B cell (primary cell): ENCODE measurements around the gene FMN2. TPM values are rescaled to one million over a fixed set of nuclear protein-coding genes. Genes with fewer than 3 reads are reported as not detected.

Experiments
- ATAC-seq: fragments of 200-7000 bp; cut with Tn5 transposase; one replicate; pipeline ENCODE4 v1.10.0; 2021; ENCODE audit warnings: low read depth, mild to moderate bottlenecking, moderate number of reproducible peaks, moderate library complexity
- CTCF ChIA-PET: fragments of 350-600 bp; sonication (Branson Sonifier 250); formaldehyde crosslinking; loops from one replicate; lab custom pipeline; 2021; ENCODE audit warnings: antibody characterized with exemption, inconsistent platforms; lab: Charles Lee
- POLR2A ChIA-PET: fragments of 350-600 bp; sonication (Branson Sonifier 250); formaldehyde crosslinking; loops from one replicate; lab custom pipeline; 2021; ENCODE audit warnings: antibody characterized with exemption; lab: Charles Lee
- DNase-seq: peaks from one replicate; pipeline ENCODE4 v3.0.0; 2013
- H2AFZ ChIP-seq: 2 replicates; pipeline ENCODE4 v1.6.1; 2012; ENCODE audit warnings: mild to moderate bottlenecking, low read depth, low read length; ENCODE audit not compliant: insufficient read depth, poor library complexity, severe bottlenecking
- H3K27ac ChIP-seq, 2 donors: 1 replicate in 1 of 2; 2 replicates in 1 of 2; pipeline ENCODE4 v1.5.1; 2012 to 2013; ENCODE audit warnings: low read length in 2 of 2, mild to moderate bottlenecking in 2 of 2, moderate library complexity in 1 of 2
- H3K27me3 ChIP-seq, 4 experiments: fragments of 200-600 bp in 1 of 4; sonication (generic) in 1 of 4; replicated peaks in 1 of 4; 1 replicate in 2 of 4; 2 replicates in 2 of 4; pipeline versions ENCODE4 v1.6.1 to v1.7.0; 2013 to 2016; ENCODE audit warnings: low read length in 3 of 4, mild to moderate bottlenecking in 2 of 4, mixed read lengths in 1 of 4, moderate library complexity in 1 of 4; ENCODE audit not compliant: insufficient read depth in 4 of 4, control insufficient read depth in 3 of 4; ENCODE audit errors: control extremely low read depth in 1 of 4
- H3K36me3 ChIP-seq, 2 experiments: replicated peaks in 1 of 2; 1 replicate in 1 of 2; 2 replicates in 1 of 2; pipeline versions ENCODE4 v1.6.1 to v1.7.1; 2013; ENCODE audit warnings: low read length in 1 of 2; ENCODE audit not compliant: insufficient read depth in 2 of 2, control insufficient read depth in 1 of 2; ENCODE audit errors: control extremely low read depth in 1 of 2, extremely low read depth in 1 of 2
- H3K4me1 ChIP-seq, 2 donors: fragments of 200-600 bp in 1 of 2; sonication (generic) in 1 of 2; 1 replicate in 1 of 2; 2 replicates in 1 of 2; pipeline versions ENCODE4 v1.5.1 to v1.6.1; 2013 to 2017; ENCODE audit warnings: low read length in 2 of 2; ENCODE audit not compliant: control insufficient read depth in 2 of 2, insufficient read depth in 2 of 2
- H3K4me2 ChIP-seq: replicated peaks from 2 replicates; pipeline ENCODE3; 2012; ENCODE audit warnings: mild to moderate bottlenecking, low read depth, low read length; ENCODE audit not compliant: poor library complexity, severe bottlenecking
- H3K4me3 ChIP-seq, 5 experiments: fragments of 200-600 bp in 1 of 5; sonication (generic) in 1 of 5; 1 replicate in 3 of 5; 2 replicates in 2 of 5; pipeline versions ENCODE4 v1.5.1 to v1.7.0; 2011 to 2016; ENCODE audit warnings: low read length in 4 of 5, mild to moderate bottlenecking in 4 of 5, low read depth in 2 of 5, control low read depth in 1 of 5, moderate library complexity in 1 of 5; ENCODE audit not compliant: insufficient read depth in 1 of 5; ENCODE audit errors: control extremely low read depth in 1 of 5, extremely low read depth in 1 of 5
- H3K79me2 ChIP-seq: fragments of 200-600 bp; sonication (generic); one replicate; pipeline ENCODE4 v1.6.0; 2016; ENCODE audit warnings: low read length; ENCODE audit not compliant: control insufficient read depth, insufficient read depth
- H3K9ac ChIP-seq: fragments of 200-600 bp; sonication (generic); 2 replicates; pipeline ENCODE4 v1.6.1; 2017; ENCODE audit warnings: mild to moderate bottlenecking, low read length, moderate library complexity
- H3K9me3 ChIP-seq, 3 donors: one replicate each; pipeline versions ENCODE4 v1.6.1 to v1.7.1; 2013; ENCODE audit warnings: low read length in 2 of 3; ENCODE audit not compliant: control insufficient read depth in 2 of 3, insufficient read depth in 1 of 3; ENCODE audit errors: control extremely low read depth in 1 of 3
- H4K20me1 ChIP-seq: 2 replicates; pipeline ENCODE4 v1.6.0; 2012; ENCODE audit warnings: mild to moderate bottlenecking, low read length; ENCODE audit not compliant: insufficient read depth, control insufficient read depth, poor library complexity, severe bottlenecking
- H3K27ac Mint-ChIP-seq: one replicate; pipeline ENCODE4 v1.8.0; 2021; ENCODE audit warnings: mixed read lengths
- H3K27me3 Mint-ChIP-seq: one replicate; pipeline ENCODE4 v1.8.0; 2021; ENCODE audit warnings: mixed read lengths
- H3K4me1 Mint-ChIP-seq: one replicate; pipeline ENCODE4 v1.8.0; 2021; ENCODE audit warnings: mixed read lengths
- H3K4me3 Mint-ChIP-seq: one replicate; pipeline ENCODE4 v1.8.0; 2021; ENCODE audit warnings: mixed read lengths
- H3K9me3 Mint-ChIP-seq: one replicate; pipeline ENCODE4 v1.8.0; 2022; ENCODE audit warnings: mixed read lengths; ENCODE audit not compliant: insufficient read depth
- EZH2 ChIP-seq: IDR thresholded peaks from 2 replicates; pipeline ENCODE4 v1.6.1; 2012; ENCODE audit warnings: borderline replicate concordance, low read depth, mild to moderate bottlenecking, moderate library complexity, low read length; ENCODE audit not compliant: insufficient read depth, poor library complexity, severe bottlenecking
- WGBS: methylation state at CpG from one replicate; pipeline ENCODE4 v1.1.5; 2013; ENCODE audit warnings: missing lambda C conversion rate; ENCODE audit not compliant: insufficient coverage; 5-methylcytosine and 5-hydroxymethylcytosine counted together
- intact Hi-C: fragments of 100-400 bp; cut with micrococcal nuclease; formaldehyde crosslinking; loops from one replicate; pipeline ENCODE4 v1.10.0; 2022
- polyA plus RNA-seq: library from polyadenylated mRNA; depleted of rRNA; stranded (reverse); fragments of >200 nt; gene quantifications from 2 replicates; pipeline ENCODE4 v1.2.3, GENCODE V29; 2012
- total RNA-seq, 2 donors: library from RNA; stranded (reverse); fragments of 120-200 nt in 1 of 2; gene quantifications; 1 replicate in 1 of 2; 2 replicates in 1 of 2; pipeline versions ENCODE4 v1.2.3 to v1.2.4, GENCODE V29; 2013 to 2022
- TF ChIP-seq, protein P1 (sequence below): fragments of 200-600 bp; IDR thresholded peaks from one replicate; pipeline ENCODE4 v1.8.0; 2022; ENCODE audit warnings: antibody characterized with exemption, mild to moderate bottlenecking

FMN2 gene
- total and polyA plus RNA-seq, 2 donors (not counting 1 experiment from before 2014, with no cell fraction given): not detected

DNA sequence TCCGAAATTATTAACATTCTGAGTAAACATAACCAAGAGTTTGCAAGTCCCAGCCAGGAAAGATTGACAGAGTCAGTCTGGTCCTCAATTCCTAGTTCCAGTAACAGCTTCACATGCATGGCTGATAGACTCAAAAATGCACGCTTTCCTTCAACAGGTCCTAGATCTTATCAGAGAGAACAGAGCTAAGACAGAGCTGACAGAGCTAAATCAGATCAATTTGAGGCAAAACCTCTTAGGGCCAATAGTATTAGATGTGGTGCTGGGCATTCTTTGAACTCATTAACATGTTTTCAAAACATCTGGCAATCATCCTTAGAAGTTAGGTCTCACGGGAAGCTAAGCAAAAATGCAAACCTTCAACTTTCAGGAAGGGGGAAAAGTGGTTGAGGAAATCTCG lies 406.2 kb downstream of the FMN2 start:
- intact Hi-C loops: no loop called here
- ChIA-PET CTCF (no interaction called here), POLR2A (no interaction called here)
- H4K20me1 ChIP-seq: no peaks in the 10 kb centered on the region
- DNase-seq (no peak), ATAC-seq (no peak)
- Mint-ChIP-seq H3K9me3 (no peaks in the 10 kb centered on the region), H3K4me1 (no peaks in the 10 kb centered on the region), H3K27me3 (no peaks in the 10 kb centered on the region), H3K4me3 (no peak overlapping the region), H3K27ac (no peak overlapping the region)
- H3K4me1 ChIP-seq: no peaks in the 10 kb centered on the region
- H3K27ac ChIP-seq: no peak overlapping the region
- no CpG with 5 or more reads among the region's 4 CpGs for WGBS
- no peak overlapping the region for H3K4me3 ChIP-seq
- H3K4me2 ChIP-seq: no peak overlapping the region
- H3K9me3 ChIP-seq: peaks cover 0 to 11% (median 0%) of the 10 kb centered on the region in 3 donors
- no peak overlapping the region for H3K9ac ChIP-seq
- no peak for TF ChIP-seq EZH2
- TF ChIP-seq, protein P1, sequence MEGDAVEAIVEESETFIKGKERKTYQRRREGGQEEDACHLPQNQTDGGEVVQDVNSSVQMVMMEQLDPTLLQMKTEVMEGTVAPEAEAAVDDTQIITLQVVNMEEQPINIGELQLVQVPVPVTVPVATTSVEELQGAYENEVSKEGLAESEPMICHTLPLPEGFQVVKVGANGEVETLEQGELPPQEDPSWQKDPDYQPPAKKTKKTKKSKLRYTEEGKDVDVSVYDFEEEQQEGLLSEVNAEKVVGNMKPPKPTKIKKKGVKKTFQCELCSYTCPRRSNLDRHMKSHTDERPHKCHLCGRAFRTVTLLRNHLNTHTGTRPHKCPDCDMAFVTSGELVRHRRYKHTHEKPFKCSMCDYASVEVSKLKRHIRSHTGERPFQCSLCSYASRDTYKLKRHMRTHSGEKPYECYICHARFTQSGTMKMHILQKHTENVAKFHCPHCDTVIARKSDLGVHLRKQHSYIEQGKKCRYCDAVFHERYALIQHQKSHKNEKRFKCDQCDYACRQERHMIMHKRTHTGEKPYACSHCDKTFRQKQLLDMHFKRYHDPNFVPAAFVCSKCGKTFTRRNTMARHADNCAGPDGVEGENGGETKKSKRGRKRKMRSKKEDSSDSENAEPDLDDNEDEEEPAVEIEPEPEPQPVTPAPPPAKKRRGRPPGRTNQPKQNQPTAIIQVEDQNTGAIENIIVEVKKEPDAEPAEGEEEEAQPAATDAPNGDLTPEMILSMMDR: no peak
- H3K36me3 ChIP-seq: no peaks in the 10 kb centered on the region
- no peaks in the 10 kb centered on the region for H3K27me3 ChIP-seq
- H2AFZ ChIP-seq: no peak overlapping the region
- no peaks in the 10 kb centered on the region for H3K79me2 ChIP-seq

- Mint-ChIP-seq H3K27me3 (no peaks in the 10 kb centered on the region), H3K4me1 (no peaks in the 10 kb centered on the region), H3K4me3 (no peak overlapping the region), H3K27ac (no peak overlapping the region), H3K9me3 (no peaks in the 10 kb centered on the region)
- no peak overlapping the region for H2AFZ ChIP-seq
- H3K79me2 ChIP-seq: no peaks in the 10 kb centered on the region
- DNase-seq: no peak
- H3K4me2 ChIP-seq: no peak overlapping the region
- POLR2A ChIA-PET: no interaction called here
- peaks cover 0 to 6% (median 0%) of the 10 kb centered on the region in 3 donors for H3K9me3 ChIP-seq
- 91% methylated on average over 8 of the region's 8 CpGs for WGBS
- no peak for TF ChIP-seq EZH2
- TF ChIP-seq, protein P1: no peak
- H4K20me1 ChIP-seq: no peaks in the 10 kb centered on the region
- intact Hi-C loops: no loop called here
- CTCF ChIA-PET: no interaction called here
- H3K27ac ChIP-seq: no peak overlapping the region
- no peaks in the 10 kb centered on the region for H3K4me1 ChIP-seq
- H3K27me3 ChIP-seq: no peaks in the 10 kb centered on the region
- H3K9ac ChIP-seq: no peak overlapping the region
- H3K4me3 ChIP-seq: no peak overlapping the region
- H3K36me3 ChIP-seq: no peaks in the 10 kb centered on the region
- ATAC-seq: no peak
These were observed 406.7 kb downstream of the FMN2 start for GRCh38 chr1:240498335-240498734.
